H1 (cell line): ENCODE results near the gene ADAMTS14. TPM values are rescaled to one million over a fixed set of nuclear protein-coding genes. Genes with fewer than 3 reads are reported as not detected.

Source experiments
- CTCF ChIA-PET: fragments of 300-600 bp; sonication (Branson Sonifier 250); formaldehyde crosslinking; loops from one replicate; lab custom pipeline; 2021; ENCODE audit not compliant: partially characterized antibody; lab: Charles Lee
- POLR2A ChIA-PET: fragments of 300-600 bp; sonication (Branson Sonifier 250); formaldehyde crosslinking; loops from one replicate; lab custom pipeline; 2021; ENCODE audit warnings: inconsistent platforms; ENCODE audit not compliant: partially characterized antibody; lab: Charles Lee
- DNase-seq, 2 experiments: peaks; one replicate each; pipeline versions ENCODE4 v3.0.0 to v3.0.0-alpha.2; 2010 to 2022; ENCODE audit warnings: low spot score in 2 of 2, low read depth in 1 of 2, mixed read lengths in 1 of 2
- FAIRE-seq: peaks from 2 replicates; lab custom pipeline; 2011; peaks lifted over from hg19 to GRCh38; lab: Jason Lieb, UNC
- H2AFZ ChIP-seq: 2 replicates; pipeline ENCODE4 v1.8.1; 2012; ENCODE audit warnings: low read length, inconsistent platforms
- H2AK5ac ChIP-seq: 2 replicates; pipeline ENCODE4 v1.6.1; 2013; ENCODE audit warnings: low read depth, low read length
- H2BK120ac ChIP-seq: replicated peaks from 2 replicates; pipeline ENCODE3; 2013; ENCODE audit warnings: low read depth, low read length, inconsistent platforms
- H2BK12ac ChIP-seq: 2 replicates; pipeline ENCODE4 v1.6.1; 2013; ENCODE audit warnings: low read depth, low read length
- H2BK15ac ChIP-seq: 2 replicates; pipeline ENCODE4 v1.6.1; 2013; ENCODE audit warnings: low read length
- H2BK20ac ChIP-seq: 2 replicates; pipeline ENCODE4 v1.6.1; 2013; ENCODE audit warnings: low read length
- H2BK5ac ChIP-seq: 2 replicates; pipeline ENCODE4 v1.6.1; 2013; ENCODE audit warnings: low read depth, low read length
- H3K14ac ChIP-seq: 2 replicates; pipeline ENCODE4 v1.6.1; 2013; ENCODE audit warnings: inconsistent platforms; ENCODE audit not compliant: insufficient read length
- H3K18ac ChIP-seq: 2 replicates; pipeline ENCODE4 v1.6.1; 2013; ENCODE audit warnings: low read length; ENCODE audit errors: extremely low read depth
- H3K23ac ChIP-seq: 2 replicates; pipeline ENCODE4 v1.6.1; 2013; ENCODE audit warnings: inconsistent platforms; ENCODE audit not compliant: insufficient read length
- H3K23me2 ChIP-seq: 2 replicates; pipeline ENCODE4 v1.6.1; 2013; ENCODE audit warnings: low read depth, low read length
- H3K27ac ChIP-seq: 2 replicates; pipeline ENCODE4 v1.6.1; 2011; ENCODE audit warnings: low read depth, low read length, inconsistent platforms
- H3K27me3 ChIP-seq, 4 experiments: replicated peaks in 1 of 4; 1 replicate in 1 of 4; 2 replicates in 3 of 4; pipeline versions ENCODE4 v1.6.1 to v1.8.1; 2011 to 2013; ENCODE audit warnings: low read length in 3 of 4, mild to moderate bottlenecking in 3 of 4, inconsistent platforms in 2 of 4, mixed read lengths in 2 of 4, moderate library complexity in 1 of 4; ENCODE audit not compliant: control insufficient read depth in 3 of 4, insufficient read depth in 3 of 4; ENCODE audit errors: extremely low read depth in 1 of 4
- H3K36me3 ChIP-seq, 4 experiments: 2 replicates each; pipeline versions ENCODE4 v1.6.1 to v1.8.1; 2011 to 2013; ENCODE audit warnings: mild to moderate bottlenecking in 4 of 4, low read length in 3 of 4, moderate library complexity in 2 of 4, control low read depth in 1 of 4, inconsistent platforms in 1 of 4; ENCODE audit not compliant: insufficient read depth in 4 of 4, control insufficient read depth in 2 of 4
- H3K4ac ChIP-seq: replicated peaks from 2 replicates; pipeline ENCODE3; 2013; ENCODE audit warnings: low read length, low read depth, mixed read lengths, inconsistent platforms; ENCODE audit not compliant: insufficient read length
- H3K4me1 ChIP-seq, 4 experiments: replicated peaks in 1 of 4; 1 replicate in 1 of 4; 2 replicates in 3 of 4; pipeline versions ENCODE4 v1.6.1 to v1.8.1; 2011 to 2013; ENCODE audit warnings: low read length in 3 of 4, inconsistent platforms in 2 of 4, mixed read lengths in 1 of 4; ENCODE audit not compliant: insufficient read depth in 4 of 4, control insufficient read depth in 3 of 4
- H3K4me2 ChIP-seq, 2 experiments: 2 replicates each; pipeline versions ENCODE4 v1.6.1 to v1.8.1; 2011 to 2013; ENCODE audit warnings: low read depth in 2 of 2, low read length in 2 of 2, control low read depth in 1 of 2, inconsistent platforms in 1 of 2, mild to moderate bottlenecking in 1 of 2; ENCODE audit not compliant: insufficient read depth in 1 of 2
- H3K4me3 ChIP-seq, 4 experiments: fragments of 200-600, 300-600 bp in 1 of 4; sonication (generic), shearing (Covaris generic), sonication (Bioruptor Twin) in 1 of 4; 2 replicates each; pipeline versions ENCODE4 v1.5.1 to v1.8.1; 2011 to 2016; ENCODE audit warnings: low read length in 4 of 4, low read depth in 3 of 4, control low read depth in 2 of 4, inconsistent platforms in 2 of 4, mild to moderate bottlenecking in 2 of 4, mixed read lengths in 1 of 4, moderate library complexity in 1 of 4; ENCODE audit not compliant: insufficient read depth in 2 of 4; ENCODE audit errors: extremely low read depth in 1 of 4
- H3K56ac ChIP-seq: replicated peaks from 2 replicates; pipeline ENCODE3; 2013; ENCODE audit warnings: low read depth, mild to moderate bottlenecking, mixed read lengths, low read length, inconsistent platforms; ENCODE audit not compliant: insufficient read length
- H3K79me1 ChIP-seq: 2 replicates; pipeline ENCODE4 v1.6.1; 2013; ENCODE audit warnings: low read depth, low read length, control low read depth
- H3K79me2 ChIP-seq, 2 experiments: 2 replicates each; pipeline versions ENCODE4 v1.6.1 to v1.8.1; 2012 to 2013; ENCODE audit warnings: low read length in 2 of 2, mild to moderate bottlenecking in 2 of 2, inconsistent platforms in 1 of 2; ENCODE audit not compliant: insufficient read depth in 2 of 2, control insufficient read depth in 1 of 2
- H3K9ac ChIP-seq, 4 experiments: replicated peaks in 1 of 4; 1 replicate in 1 of 4; 2 replicates in 3 of 4; pipeline versions ENCODE4 v1.6.1 to v1.8.1; 2011 to 2013; ENCODE audit warnings: low read depth in 3 of 4, low read length in 3 of 4, control low read depth in 2 of 4, mild to moderate bottlenecking in 2 of 4, moderate library complexity in 2 of 4, inconsistent platforms in 1 of 4; ENCODE audit errors: extremely low read depth in 1 of 4
- H3K9me3 ChIP-seq, 2 experiments: 2 replicates each; pipeline versions ENCODE4 v1.6.1 to v1.8.1; 2012 to 2013; ENCODE audit warnings: mild to moderate bottlenecking in 2 of 2, moderate library complexity in 2 of 2, control low read depth in 1 of 2, inconsistent platforms in 1 of 2, low read depth in 1 of 2, low read length in 1 of 2, mixed read lengths in 1 of 2; ENCODE audit not compliant: insufficient read depth in 2 of 2
- H4K20me1 ChIP-seq, 2 experiments: replicated peaks in 1 of 2; 2 replicates each; pipeline versions ENCODE3 to v1.8.1; 2011 to 2013; ENCODE audit warnings: inconsistent platforms in 2 of 2, low read length in 2 of 2, mild to moderate bottlenecking in 1 of 2; ENCODE audit not compliant: insufficient read depth in 2 of 2, control insufficient read depth in 1 of 2
- H4K5ac ChIP-seq: 2 replicates; pipeline ENCODE4 v1.6.1; 2013; ENCODE audit warnings: low read length, low read depth, mixed read lengths, inconsistent platforms; ENCODE audit not compliant: insufficient read length
- H4K8ac ChIP-seq: 2 replicates; pipeline ENCODE4 v1.8.0; 2013; ENCODE audit warnings: mild to moderate bottlenecking, moderate library complexity, low read length, inconsistent platforms; ENCODE audit not compliant: insufficient read depth; ENCODE audit errors: extremely low read depth
- H4K91ac ChIP-seq: replicated peaks from 2 replicates; pipeline ENCODE3; 2013; ENCODE audit warnings: low read length, mixed read lengths, inconsistent platforms; ENCODE audit not compliant: insufficient read length
- ATF3 ChIP-seq: IDR thresholded peaks from 2 replicates; pipeline ENCODE4 v1.6.1; 2011; ENCODE audit warnings: low read depth, mild to moderate bottlenecking, low read length; ENCODE audit not compliant: insufficient read depth
- BRCA1 ChIP-seq: IDR thresholded peaks from 2 replicates; pipeline ENCODE4 v1.6.1; 2012; ENCODE audit warnings: low read depth, low read length, improper control_type of control experiment
- CTBP2 ChIP-seq: IDR thresholded peaks from 2 replicates; pipeline ENCODE4 v1.7.0; 2011; ENCODE audit warnings: borderline replicate concordance, mild to moderate bottlenecking, moderate library complexity, mixed read lengths, low read length; ENCODE audit not compliant: insufficient read depth, insufficient read length
- E2F6 ChIP-seq: IDR thresholded peaks from 2 replicates; pipeline ENCODE4 v1.6.1; 2012; ENCODE audit warnings: inconsistent platforms
- EP300 ChIP-seq, 2 experiments: IDR thresholded peaks; 1 replicate in 1 of 2; 2 replicates in 1 of 2; pipeline ENCODE4 v1.6.1; 2011 to 2012; ENCODE audit warnings: low read depth in 2 of 2, low read length in 2 of 2, mild to moderate bottlenecking in 2 of 2, borderline replicate concordance in 1 of 2, inconsistent platforms in 1 of 2, moderate library complexity in 1 of 2
- EZH2 ChIP-seq: fragments of 200-600 bp; sonication (generic); IDR thresholded peaks from 2 replicates; pipeline ENCODE4 v1.7.1; 2012; ENCODE audit warnings: low read depth, mild to moderate bottlenecking, moderate library complexity, low read length, inconsistent platforms; ENCODE audit not compliant: severe bottlenecking
- GABPA ChIP-seq: IDR thresholded peaks from 2 replicates; pipeline ENCODE4 v1.6.1; 2011; ENCODE audit warnings: mild to moderate bottlenecking, low read length, moderate library complexity, borderline replicate concordance; ENCODE audit not compliant: insufficient read depth
- JUN ChIP-seq: IDR thresholded peaks from 2 replicates; pipeline ENCODE4 v1.6.1; 2011; ENCODE audit warnings: low read depth, mild to moderate bottlenecking, improper control_type of control experiment, low read length
- RBBP5 ChIP-seq: IDR thresholded peaks from 2 replicates; pipeline ENCODE4 v1.7.1; 2012; ENCODE audit warnings: low read depth, mild to moderate bottlenecking, inconsistent platforms, low read length, moderate library complexity, borderline replicate concordance
- SIN3A ChIP-seq, 2 experiments: IDR thresholded peaks in 1 of 2; conservative IDR thresholded peaks in 1 of 2; 2 replicates each; pipeline ENCODE4 v1.6.1; 2011 to 2012; ENCODE audit warnings: low read length in 2 of 2, improper control_type of control experiment in 1 of 2, low read depth in 1 of 2, mild to moderate bottlenecking in 1 of 2
- SIX5 ChIP-seq: IDR thresholded peaks from 2 replicates; pipeline ENCODE4 v1.6.1; 2011; ENCODE audit warnings: mild to moderate bottlenecking, low read depth, low read length
- SP2 ChIP-seq: IDR thresholded peaks from 2 replicates; pipeline ENCODE4 v1.6.1; 2012; ENCODE audit warnings: mild to moderate bottlenecking, low read length, inconsistent platforms
- WGBS, 2 experiments: shearing (Covaris generic) in 1 of 2; methylation state at CpG; one replicate each; pipeline versions ENCODE4 v1.1.6 to v1.1.7; 2013 to 2015; ENCODE audit warnings: low lambda C conversion rate in 2 of 2, mixed read lengths in 2 of 2, inconsistent platforms in 1 of 2, low coverage in 1 of 2, missing lambda C conversion rate in 1 of 2; ENCODE audit not compliant: insufficient replicate concordance in 2 of 2, insufficient coverage in 1 of 2, insufficient read length in 1 of 2; ENCODE audit errors: extremely low coverage in 1 of 2, missing lambda C conversion rate in 1 of 2; 5-methylcytosine and 5-hydroxymethylcytosine counted together
- polyA plus RNA-seq, 7 experiments: library from polyadenylated mRNA; depleted of rRNA in 3 of 7; stranded (reverse) in 5 of 7; unstranded in 2 of 7; fragments of >200 nt in 5 of 7; fragments of 200-250 nt in 2 of 7; gene quantifications; 1 replicate in 5 of 7; 2 replicates in 1 of 7; 4 replicates in 1 of 7; pipeline versions ENCODE4 v1.2.1 to v1.2.3, GENCODE V29; 2011 to 2013; ENCODE audit warnings: missing spikeins in 2 of 7, mixed read lengths in 2 of 7
- total RNA-seq: library from RNA; stranded (reverse); fragmentation: NEBNext Ultra II Directional; extraction: Animal tissue kit (Norgen Biotek cat#: 25700); gene quantifications from 2 replicates; pipeline ENCODE4 v1.2.1, GENCODE V29; 2021

ADAMTS14 gene
- total and polyA plus RNA-seq, 2 of the 8 experiments (the other 6 are each of a cell fraction or from before 2014, with no cell fraction given) = 2.0 to 2.3 TPM

- ChIA-PET CTCF (interaction anchor here (1.2 to 1.3 kb wide), 3 partner anchors 15 to 179 kb away, joined by 3 to 5 read pairs (median 4); no protein-coding TSS in a partner anchor), POLR2A (no interaction called here)
- Histone ChIP-seq H4K8ac (no peak overlapping the region), H3K27me3 (no peaks in the 10 kb centered on the region), H4K5ac (no peak overlapping the region), H2BK15ac (no peak overlapping the region), H3K27ac (no peak overlapping the region), H3K9ac (no peak overlapping the region), H2BK120ac (no peak overlapping the region), H3K18ac (no peak overlapping the region), H4K20me1 (no peaks in the 10 kb centered on the region), H2AFZ (no peak overlapping the region), H3K23me2 (no peaks in the 10 kb centered on the region), H3K14ac (no peak overlapping the region), H2BK12ac (no peak overlapping the region), H2BK5ac (no peak overlapping the region), H3K56ac (no peak overlapping the region), H2BK20ac (no peak overlapping the region), H2AK5ac (no peak overlapping the region), H3K79me2 (no peaks in the 10 kb centered on the region), H3K4me1 (no peaks in the 10 kb centered on the region), H3K79me1 (no peaks in the 10 kb centered on the region), H3K4me2 (no peak overlapping the region), H4K91ac (no peak overlapping the region), H3K23ac (no peak overlapping the region), H3K9me3 (no peaks in the 10 kb centered on the region), H3K36me3 (no peaks in the 10 kb centered on the region), H3K4me3 (no peak overlapping the region), H3K4ac (no peak overlapping the region)
- FAIRE-seq (no peak), DNase-seq (no peak)
- WGBS, 2 experiments = 86% methylated on average over 5 of the region's 5 CpGs; no CpG with 5 or more reads in 1 of the 2 experiments
- no peak for TF ChIP-seq GABPA
- TF ChIP-seq SIN3A (conservative IDR thresholded peaks at IDR 0.05 in 1 of 2, IDR thresholded peaks at IDR 0.05 in 1 of 2; ENCODE audit: low read depth in 1 of 2, low read length in 2 of 2) = no peak
- TF ChIP-seq SP2 = no peak
- TF ChIP-seq JUN = no peak
- no peak for TF ChIP-seq CTBP2
- TF ChIP-seq BRCA1 = no peak
- no peak for TF ChIP-seq RBBP5
- no peak for TF ChIP-seq ATF3
- TF ChIP-seq EP300 (IDR thresholded peaks at IDR 0.05; ENCODE audit: borderline replicate concordance in 1 of 2, low read depth in 2 of 2, low read length in 2 of 2) = no peak
- no peak for TF ChIP-seq SIX5
- no peak for TF ChIP-seq E2F6
- no peak for TF ChIP-seq EZH2
Observed at GRCh38 chr10:70799124-70799523, 126.8 kb downstream of the ADAMTS14 start.
